Erythroblast (primary cell): Measurements from ENCODE around the gene UNC13D.

ENCODE experiments used
- GATA1 ChIP-seq: IDR thresholded peaks from 2 replicates; pipeline ENCODE4 v1.6.1; 2011; ENCODE audit warnings: low read depth, mild to moderate bottlenecking, control low read depth, low read length, moderate library complexity
- POLR2A ChIP-seq: IDR thresholded peaks from 2 replicates; pipeline ENCODE4 v1.6.1; 2011; ENCODE audit warnings: mild to moderate bottlenecking, low read length

- TF ChIP-seq POLR2A = no peak
- no peak for TF ChIP-seq GATA1
These were observed 29.6 kb upstream of the UNC13D start for GRCh38 chr17:75873587-75874322.
